Suprapubic skin (tissue), 3 donors: ENCODE measurements around the gene APOBR.

Experiments
- CTCF ChIP-seq, 2 donors: fragments of 200-600 bp in 1 of 2; fragments of 450-650 bp in 1 of 2; sonication (generic) in 1 of 2; IDR thresholded peaks; one replicate each; pipeline ENCODE4 v1.5.1; 2016 to 2019; ENCODE audit warnings: antibody characterized with exemption in 2 of 2, mild to moderate bottlenecking in 1 of 2, moderate library complexity in 1 of 2
- POLR2AphosphoS5 ChIP-seq, 3 donors: sonication (generic); formaldehyde crosslinking; IDR thresholded peaks; one replicate each; pipeline ENCODE4 v1.6.1; 2017; ENCODE audit warnings: antibody characterized with exemption in 3 of 3

- TF ChIP-seq CTCF (IDR thresholded peaks at IDR 0.05) = no peak
- no peak for TF ChIP-seq POLR2AphosphoS5 (IDR thresholded peaks at IDR 0.05)
Measured at GRCh38 chr16:28532940-28533647, 38.7 kb downstream of the APOBR start.
